ENCODE measurements around the gene KRT36. TPM values are rescaled to one million over a fixed set of nuclear protein-coding genes. Genes with fewer than 3 reads are reported as not detected.
A peak's percentile ranks its signal among the peaks of the same experiment; 100 is the strongest.

KRT36 gene
- total RNA-seq, 2 donors from 2014 or later = not detected

- H3K4me3 Mint-ChIP-seq = peak overlapping the region; percentile 32
- peaks cover 20% of the 10 kb centered on the region for H3K4me1 ChIP-seq (ENCODE audit: control insufficient read depth, insufficient read depth, low read length)
- no peaks in the 10 kb centered on the region for H3K27me3 Mint-ChIP-seq (ENCODE audit: insufficient read depth)
- no peaks in the 10 kb centered on the region for H3K36me3 Mint-ChIP-seq (ENCODE audit: low read depth)
- no peaks in the 10 kb centered on the region for H3K9me3 Mint-ChIP-seq
- no peaks in the 10 kb centered on the region for H3K9me3 ChIP-seq (ENCODE audit: control insufficient read depth, low read length)
- no peaks in the 10 kb centered on the region for H3K36me3 ChIP-seq (ENCODE audit: control insufficient read depth, insufficient read depth, low read length)
- H3K4me1 Mint-ChIP-seq = peaks cover 70% of the 10 kb centered on the region
- H3K27ac Mint-ChIP-seq = peak overlapping the region; percentile 88
- DNase-seq = no peak
- TF ChIP-seq, protein P1, sequence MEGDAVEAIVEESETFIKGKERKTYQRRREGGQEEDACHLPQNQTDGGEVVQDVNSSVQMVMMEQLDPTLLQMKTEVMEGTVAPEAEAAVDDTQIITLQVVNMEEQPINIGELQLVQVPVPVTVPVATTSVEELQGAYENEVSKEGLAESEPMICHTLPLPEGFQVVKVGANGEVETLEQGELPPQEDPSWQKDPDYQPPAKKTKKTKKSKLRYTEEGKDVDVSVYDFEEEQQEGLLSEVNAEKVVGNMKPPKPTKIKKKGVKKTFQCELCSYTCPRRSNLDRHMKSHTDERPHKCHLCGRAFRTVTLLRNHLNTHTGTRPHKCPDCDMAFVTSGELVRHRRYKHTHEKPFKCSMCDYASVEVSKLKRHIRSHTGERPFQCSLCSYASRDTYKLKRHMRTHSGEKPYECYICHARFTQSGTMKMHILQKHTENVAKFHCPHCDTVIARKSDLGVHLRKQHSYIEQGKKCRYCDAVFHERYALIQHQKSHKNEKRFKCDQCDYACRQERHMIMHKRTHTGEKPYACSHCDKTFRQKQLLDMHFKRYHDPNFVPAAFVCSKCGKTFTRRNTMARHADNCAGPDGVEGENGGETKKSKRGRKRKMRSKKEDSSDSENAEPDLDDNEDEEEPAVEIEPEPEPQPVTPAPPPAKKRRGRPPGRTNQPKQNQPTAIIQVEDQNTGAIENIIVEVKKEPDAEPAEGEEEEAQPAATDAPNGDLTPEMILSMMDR (conservative IDR thresholded peaks at IDR 0.05) = no peak
- no peak overlapping the region for H3K27ac ChIP-seq (ENCODE audit: low read depth, low read length)
- WGBS, 2 experiments (ENCODE audit: insufficient coverage in 1 of 2, insufficient read length in 1 of 2) = 88 to 93% methylated on average over 3 to 8 of the region's 9 CpGs
- no peak overlapping the region for H3K4me3 ChIP-seq (ENCODE audit: low read length)
- no peak overlapping the region for H3K9ac ChIP-seq (ENCODE audit: extremely low read depth, low read length, poor library complexity, severe bottlenecking)
- H3K27me3 ChIP-seq (ENCODE audit: control insufficient read depth, insufficient read depth, low read length, poor library complexity, severe bottlenecking) = no peaks in the 10 kb centered on the region
Measured at GRCh38 chr17:41537990-41538389, 48.3 kb upstream of the KRT36 start.

DNA sequence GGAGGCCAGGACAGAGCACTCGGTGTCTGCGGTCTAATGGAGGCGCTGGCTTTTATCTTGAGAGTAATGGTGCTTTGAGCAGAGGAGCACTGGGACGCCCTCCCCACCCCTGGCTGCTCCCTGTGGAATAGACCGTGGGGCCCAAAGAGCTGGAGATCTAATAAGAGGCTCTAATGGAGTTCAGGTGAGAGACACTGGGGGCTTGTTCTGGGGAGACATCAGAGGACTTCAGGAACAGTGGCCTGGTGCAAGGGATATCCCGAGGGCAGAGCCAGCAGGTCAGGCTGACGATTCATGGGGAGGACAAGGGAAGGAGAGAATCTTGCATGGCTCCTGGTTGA is 47.9 kb upstream of the KRT36 start:
- no peaks in the 10 kb centered on the region for H3K36me3 ChIP-seq (ENCODE audit: control insufficient read depth, insufficient read depth, low read length)
- H3K9me3 Mint-ChIP-seq = no peaks in the 10 kb centered on the region
- H3K4me1 Mint-ChIP-seq = peaks cover 74% of the 10 kb centered on the region
- peak; percentile 68 for DNase-seq
- H3K36me3 Mint-ChIP-seq (ENCODE audit: low read depth) = no peaks in the 10 kb centered on the region
- no peak overlapping the region for H3K9ac ChIP-seq (ENCODE audit: extremely low read depth, low read length, poor library complexity, severe bottlenecking)
- H3K4me1 ChIP-seq (ENCODE audit: control insufficient read depth, insufficient read depth, low read length) = peaks cover 20% of the 10 kb centered on the region
- H3K27ac ChIP-seq (ENCODE audit: low read depth, low read length) = no peak overlapping the region
- no peaks in the 10 kb centered on the region for H3K9me3 ChIP-seq (ENCODE audit: control insufficient read depth, low read length)
- WGBS, 2 experiments (ENCODE audit: insufficient coverage in 1 of 2, insufficient read length in 1 of 2) = 82 to 86% methylated on average over 2 to 7 of the region's 7 CpGs
- no peaks in the 10 kb centered on the region for H3K27me3 Mint-ChIP-seq (ENCODE audit: insufficient read depth)
- no peak overlapping the region for H3K4me3 ChIP-seq (ENCODE audit: low read length)
- H3K4me3 Mint-ChIP-seq = peak overlapping the region; percentile 32
- no peaks in the 10 kb centered on the region for H3K27me3 ChIP-seq (ENCODE audit: control insufficient read depth, insufficient read depth, low read length, poor library complexity, severe bottlenecking)
- TF ChIP-seq, protein P1 (conservative IDR thresholded peaks at IDR 0.05) = no peak
- peak overlapping the region; percentile 88 for H3K27ac Mint-ChIP-seq

GRCh38 chr17:41536741-41537613 is 47.3 kb upstream of the KRT36 start:
- Mint-ChIP-seq H3K36me3 (ENCODE audit: low read depth) (no peaks in the 10 kb centered on the region), H3K4me1 (peaks cover 80% of the 10 kb centered on the region), H3K27me3 (ENCODE audit: insufficient read depth) (no peaks in the 10 kb centered on the region), H3K9me3 (no peaks in the 10 kb centered on the region), H3K27ac (peak overlapping the region; percentile 88), H3K4me3 (no peak overlapping the region)
- Histone ChIP-seq H3K27me3 (ENCODE audit: control insufficient read depth, insufficient read depth, low read length, poor library complexity, severe bottlenecking) (no peaks in the 10 kb centered on the region), H3K4me1 (ENCODE audit: control insufficient read depth, insufficient read depth, low read length) (peaks cover 20% of the 10 kb centered on the region), H3K9me3 (ENCODE audit: control insufficient read depth, low read length) (no peaks in the 10 kb centered on the region), H3K9ac (ENCODE audit: extremely low read depth, low read length, poor library complexity, severe bottlenecking) (no peak overlapping the region), H3K4me3 (ENCODE audit: low read length) (no peak overlapping the region), H3K27ac (ENCODE audit: low read depth, low read length) (no peak overlapping the region), H3K36me3 (ENCODE audit: control insufficient read depth, insufficient read depth, low read length) (no peaks in the 10 kb centered on the region)
- no peak for DNase-seq
- WGBS, 2 experiments (ENCODE audit: insufficient coverage in 1 of 2, insufficient read length in 1 of 2) = 88 to 94% methylated on average over 4 to 7 of the region's 7 CpGs
- TF ChIP-seq, protein P1 (conservative IDR thresholded peaks at IDR 0.05) = no peak

All from endodermal cell (in vitro differentiated cells).